Osteocyte (in vitro differentiated cells): ENCODE results near the gene NAPEPLD. TPM values are rescaled to one million over a fixed set of nuclear protein-coding genes. Genes with fewer than 3 reads are reported as not detected.
"Not testable (repeated sequence)": the region's sequence is repeated elsewhere in the genome, so short reads cannot be mapped to it uniquely, and the experiment has no call there.

ENCODE experiments used
- DNase-seq: peaks from one replicate; pipeline ENCODE4 v3.0.0; 2021; ENCODE audit warnings: mixed read lengths; ENCODE audit not compliant: unreplicated experiment; ENCODE audit errors: extremely low spot score
- H3K27ac Mint-ChIP-seq: one replicate; pipeline ENCODE4 v1.8.0; 2021; ENCODE audit warnings: mild to moderate bottlenecking, mixed read lengths; ENCODE audit not compliant: unreplicated experiment
- H3K27me3 Mint-ChIP-seq: one replicate; pipeline ENCODE4 v1.8.0; 2021; ENCODE audit warnings: mixed read lengths; ENCODE audit not compliant: unreplicated experiment
- H3K36me3 Mint-ChIP-seq: one replicate; pipeline ENCODE4 v1.8.0; 2021; ENCODE audit warnings: mixed read lengths; ENCODE audit not compliant: unreplicated experiment
- H3K4me1 Mint-ChIP-seq: one replicate; pipeline ENCODE4 v1.8.0; 2021; ENCODE audit warnings: mixed read lengths; ENCODE audit not compliant: unreplicated experiment
- H3K4me3 Mint-ChIP-seq: one replicate; pipeline ENCODE4 v1.8.0; 2021; ENCODE audit warnings: mild to moderate bottlenecking, moderate library complexity, mixed read lengths; ENCODE audit not compliant: unreplicated experiment
- H3K9me3 Mint-ChIP-seq: one replicate; pipeline ENCODE4 v1.8.0; 2021; ENCODE audit warnings: mixed read lengths; ENCODE audit not compliant: unreplicated experiment
- CTCF ChIP-seq: fragments of 200-600 bp; sonication (generic); IDR thresholded peaks from 2 replicates; pipeline ENCODE4 v1.5.0; 2021; ENCODE audit warnings: antibody characterized with exemption, mild to moderate bottlenecking, moderate library complexity
- total RNA-seq: library from RNA; stranded (reverse); gene quantifications from 2 replicates; pipeline ENCODE4 v1.2.1, GENCODE V29; 2021

The NAPEPLD gene
- total RNA-seq, 1 donor from 2014 or later, result 11.6 TPM

GRCh38 chr7:103106005-103106702 is 42.7 kb downstream of the NAPEPLD start:
- H3K4me1 Mint-ChIP-seq, result peaks cover 10% of the 10 kb centered on the region
- no peak overlapping the region for H3K4me3 Mint-ChIP-seq
- H3K27me3 Mint-ChIP-seq, result no peaks in the 10 kb centered on the region
- no peak for DNase-seq
- H3K27ac Mint-ChIP-seq, result no peak overlapping the region
- H3K9me3 Mint-ChIP-seq, result peaks cover 20% of the 10 kb centered on the region
- H3K36me3 Mint-ChIP-seq, result peaks cover 36% of the 10 kb centered on the region
- TF ChIP-seq CTCF, result no peak

- Mint-ChIP-seq H3K4me1 (peaks cover 7% of the 10 kb centered on the region), H3K4me3 (no peak overlapping the region), H3K36me3 (peaks cover 22% of the 10 kb centered on the region), H3K27me3 (no peaks in the 10 kb centered on the region), H3K27ac (no peak overlapping the region), H3K9me3 (no peaks in the 10 kb centered on the region)
- DNase-seq, result no peak
- TF ChIP-seq CTCF, result no peak
Measured at GRCh38 chr7:103101543-103101942, 47.4 kb downstream of the NAPEPLD start.

GRCh38 chr7:103100348-103100747 is 48.6 kb downstream of the NAPEPLD start:
- DNase-seq, result no peak
- Mint-ChIP-seq H3K4me3 (no peak overlapping the region), H3K4me1 (no peaks in the 10 kb centered on the region), H3K36me3 (peaks cover 26% of the 10 kb centered on the region), H3K27me3 (no peaks in the 10 kb centered on the region), H3K9me3 (no peaks in the 10 kb centered on the region), H3K27ac (no peak overlapping the region)
- TF ChIP-seq CTCF, result no peak

- Mint-ChIP-seq H3K27me3 (no peaks in the 10 kb centered on the region), H3K36me3 (peaks cover 19% of the 10 kb centered on the region), H3K27ac (no peak overlapping the region), H3K9me3 (no peaks in the 10 kb centered on the region), H3K4me3 (no peak overlapping the region), H3K4me1 (no peaks in the 10 kb centered on the region)
- no peak for DNase-seq
- no peak for TF ChIP-seq CTCF
Measured at GRCh38 chr7:103097041-103097440, 51.9 kb downstream of the NAPEPLD start.

GRCh38 chr7:103095558-103095957 is 53.3 kb downstream of the NAPEPLD start:
- H3K9me3 Mint-ChIP-seq, H3K4me3 Mint-ChIP-seq, H3K4me1 Mint-ChIP-seq, H3K27ac Mint-ChIP-seq, DNase-seq, H3K27me3 Mint-ChIP-seq: not testable (repeated sequence)
- H3K36me3 Mint-ChIP-seq, result peaks cover 22% of the 10 kb centered on the region
